ENCODE measurements around the gene KCNJ14.

- TF ChIP-seq CTCF (IDR thresholded peaks at IDR 0.05; ENCODE audit: extremely low read depth in 1 of 2, insufficient read depth in 1 of 2, low read depth in 1 of 2, low read length in 2 of 2) (no peak), POLR2A (IDR thresholded peaks at IDR 0.05; ENCODE audit: low read depth, low read length) (no peak), POLR2AphosphoS5 (IDR thresholded peaks at IDR 0.05; ENCODE audit: insufficient read depth, low read depth, low read length) (no peak)
These were observed 42.6 kb downstream of the KCNJ14 start for GRCh38 chr19:48497728-48498594.
